ENCODE results near the gene IFNA13.

DNA sequence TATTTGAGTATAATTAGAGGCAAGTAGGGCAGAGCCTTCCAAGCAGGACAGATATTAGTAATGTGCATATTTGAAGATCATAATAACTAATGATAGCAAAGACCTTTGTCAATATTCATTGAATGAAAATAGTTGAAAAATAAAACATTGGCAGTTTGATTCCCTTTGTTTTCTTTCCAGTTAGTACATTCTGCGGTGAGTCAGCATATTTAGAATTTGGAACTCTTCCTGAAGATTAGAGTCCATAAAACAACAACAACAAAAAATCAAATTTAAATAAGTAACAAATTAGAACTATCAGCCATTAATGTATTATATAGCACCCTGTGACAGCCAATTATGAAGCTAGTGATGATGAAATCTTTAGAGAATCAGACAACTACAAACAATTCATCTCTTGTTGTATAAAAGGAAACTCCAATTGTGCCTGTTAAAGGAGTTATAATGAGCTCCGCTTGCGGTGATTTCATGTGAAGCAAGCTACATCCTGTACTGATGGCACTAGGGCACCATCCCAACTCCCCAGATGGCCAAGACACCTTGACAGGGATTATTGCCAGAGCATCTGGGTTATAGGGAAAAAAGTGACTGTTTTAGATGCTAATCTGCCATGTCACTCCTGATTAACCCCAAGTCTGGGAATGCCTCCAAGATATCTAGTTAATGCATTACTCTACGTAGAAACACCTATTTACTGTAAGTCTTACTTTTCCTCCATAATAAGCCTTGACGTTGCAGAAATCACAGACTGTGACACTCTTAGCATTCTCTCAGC lies 47.8 kb upstream of the IFNA13 start:
- TF ChIP-seq, protein P1, sequence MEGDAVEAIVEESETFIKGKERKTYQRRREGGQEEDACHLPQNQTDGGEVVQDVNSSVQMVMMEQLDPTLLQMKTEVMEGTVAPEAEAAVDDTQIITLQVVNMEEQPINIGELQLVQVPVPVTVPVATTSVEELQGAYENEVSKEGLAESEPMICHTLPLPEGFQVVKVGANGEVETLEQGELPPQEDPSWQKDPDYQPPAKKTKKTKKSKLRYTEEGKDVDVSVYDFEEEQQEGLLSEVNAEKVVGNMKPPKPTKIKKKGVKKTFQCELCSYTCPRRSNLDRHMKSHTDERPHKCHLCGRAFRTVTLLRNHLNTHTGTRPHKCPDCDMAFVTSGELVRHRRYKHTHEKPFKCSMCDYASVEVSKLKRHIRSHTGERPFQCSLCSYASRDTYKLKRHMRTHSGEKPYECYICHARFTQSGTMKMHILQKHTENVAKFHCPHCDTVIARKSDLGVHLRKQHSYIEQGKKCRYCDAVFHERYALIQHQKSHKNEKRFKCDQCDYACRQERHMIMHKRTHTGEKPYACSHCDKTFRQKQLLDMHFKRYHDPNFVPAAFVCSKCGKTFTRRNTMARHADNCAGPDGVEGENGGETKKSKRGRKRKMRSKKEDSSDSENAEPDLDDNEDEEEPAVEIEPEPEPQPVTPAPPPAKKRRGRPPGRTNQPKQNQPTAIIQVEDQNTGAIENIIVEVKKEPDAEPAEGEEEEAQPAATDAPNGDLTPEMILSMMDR (IDR thresholded peaks at IDR 0.05): no peak
- TF ChIP-seq POLR2A (IDR thresholded peaks at IDR 0.05): no peak

Measured in testis (tissue), 2 donors.